ENCODE data around the gene CES4A.

CES4A gene

GRCh38 chr16:67013823-67014633, 25.6 kb downstream of the CES4A start:
- DNase-seq (ENCODE audit: extremely low read depth, low read depth): no peak
- TF ChIP-seq CTCF (IDR thresholded peaks at IDR 0.05; ENCODE audit: low read depth, low read length): no peak

DNA sequence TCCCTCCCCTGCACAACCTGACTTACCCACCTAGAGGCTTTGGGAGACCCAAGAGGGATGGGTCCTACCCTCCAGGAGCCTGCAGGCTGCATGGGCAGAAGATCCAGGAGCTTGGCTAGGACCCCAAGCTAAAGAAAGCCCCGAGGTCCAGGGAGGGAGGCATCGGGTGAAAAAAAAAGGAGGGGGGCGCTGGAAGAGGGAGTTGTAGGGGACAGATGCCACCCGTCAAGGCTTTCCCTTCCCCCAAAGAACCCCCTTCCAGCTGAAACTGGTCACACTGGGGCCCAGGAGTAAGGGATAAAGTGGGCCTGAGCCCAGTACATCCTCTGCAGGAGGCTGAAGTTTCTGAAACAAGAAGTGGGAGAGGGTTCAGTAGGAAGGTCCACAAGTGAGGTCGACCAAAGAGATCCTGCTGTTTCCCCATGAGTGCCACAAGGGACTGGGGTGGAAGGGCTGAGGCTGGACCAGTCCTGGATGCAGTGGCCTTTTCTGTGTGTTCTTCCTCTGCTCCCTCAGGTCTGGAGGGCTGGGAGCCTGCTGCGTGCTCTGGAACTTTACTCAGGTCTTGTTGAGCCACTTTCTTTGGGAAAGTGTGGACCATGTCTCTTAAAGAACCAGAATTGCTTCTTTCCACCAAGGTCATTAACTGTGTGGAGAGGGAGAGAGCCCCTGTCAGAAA, 26.4 kb downstream of the CES4A start:
- TF ChIP-seq CTCF (IDR thresholded peaks at IDR 0.05; ENCODE audit: low read depth, low read length): no peak
- DNase-seq (ENCODE audit: extremely low read depth, low read depth): no peak

GRCh38 chr16:67015313-67015731, 26.9 kb downstream of the CES4A start:
- no peak for TF ChIP-seq CTCF (IDR thresholded peaks at IDR 0.05; ENCODE audit: low read depth, low read length)
- no peak for DNase-seq (ENCODE audit: extremely low read depth, low read depth)

GRCh38 chr16:67016143-67016542, 27.8 kb downstream of the CES4A start:
- no peak for TF ChIP-seq CTCF (IDR thresholded peaks at IDR 0.05; ENCODE audit: low read depth, low read length)
- no peak for DNase-seq (ENCODE audit: extremely low read depth, low read depth)

DNA sequence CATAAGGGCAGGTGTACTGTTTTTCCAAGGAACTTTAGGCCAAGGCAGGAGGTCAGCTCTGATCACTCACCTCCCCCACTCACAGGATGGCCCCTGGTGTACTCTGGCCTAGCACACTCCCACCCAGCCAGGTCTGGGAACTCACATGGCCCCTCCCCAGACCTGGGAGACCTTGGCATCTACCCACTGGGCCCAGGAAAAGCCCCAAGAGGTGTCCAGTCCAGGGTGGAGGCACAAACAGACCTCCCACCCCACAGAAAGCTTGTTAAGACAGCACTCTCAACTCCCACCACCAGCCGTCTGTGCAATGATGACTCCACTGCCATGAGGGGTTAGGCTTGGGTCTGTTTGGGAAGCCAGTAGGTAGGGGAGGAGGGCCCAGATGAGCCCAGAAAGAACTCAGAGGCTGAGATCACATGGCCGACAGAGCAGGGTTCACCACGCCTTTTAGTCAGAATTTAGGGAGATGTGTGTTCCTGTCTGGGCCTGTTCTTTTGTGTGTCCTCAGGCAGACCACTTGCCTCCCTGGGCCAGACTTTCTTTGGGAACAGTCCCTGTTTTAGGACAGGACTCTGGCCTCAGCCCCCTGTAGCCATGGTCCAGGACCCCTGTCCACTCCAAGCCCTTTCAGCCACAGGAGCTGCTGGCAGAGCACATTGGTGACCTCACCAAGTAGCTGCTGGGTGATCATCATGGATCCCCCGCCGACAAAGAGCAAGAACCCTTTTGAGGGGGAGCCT, 28.5 kb downstream of the CES4A start:
- TF ChIP-seq CTCF (IDR thresholded peaks at IDR 0.05; ENCODE audit: low read depth, low read length): no peak
- DNase-seq (ENCODE audit: extremely low read depth, low read depth): no peak

GRCh38 chr16:67017421-67017750, 29.0 kb downstream of the CES4A start:
- no peak for DNase-seq (ENCODE audit: extremely low read depth, low read depth)
- TF ChIP-seq CTCF (IDR thresholded peaks at IDR 0.05; ENCODE audit: low read depth, low read length): no peak

Data from AG09319 (cell line).